Measurements from ENCODE around the gene CIB4. TPM values are rescaled to one million over a fixed set of nuclear protein-coding genes. Genes with fewer than 3 reads are reported as not detected.

CIB4 gene
- total RNA-seq, 3 donors from 2014 or later (not counting 1 experiment from before 2014, with no cell fraction given), result not detected

- H3K36me3 ChIP-seq (ENCODE audit: control insufficient read depth, insufficient read depth, low read length), result no peaks in the 10 kb centered on the region
- Mint-ChIP-seq H3K36me3 (no peaks in the 10 kb centered on the region), H3K27ac (no peak overlapping the region), H3K4me3 (no peak overlapping the region), H3K9me3 (no peaks in the 10 kb centered on the region), H3K4me1 (peaks cover 0 to under 1% of the 10 kb centered on the region in 2 donors), H3K27me3 (ENCODE audit: low read depth in 2 of 2) (peaks cover 21 to 45% of the 10 kb centered on the region in 2 donors)
- H3K27ac ChIP-seq (ENCODE audit: low read length), result no peak overlapping the region
- WGBS (ENCODE audit: insufficient coverage), result 86% methylated on average over 6 of the region's 6 CpGs
- H3K9me3 ChIP-seq (ENCODE audit: control insufficient read depth, insufficient read depth, low read length), result no peaks in the 10 kb centered on the region
- H3K27me3 ChIP-seq (ENCODE audit: control insufficient read depth, insufficient read depth, low read length), result no peaks in the 10 kb centered on the region
- H3K4me3 ChIP-seq (ENCODE audit: low read length), result no peak overlapping the region
- intact Hi-C loops (cut with micrococcal nuclease), result no loop called here
- no peak for DNase-seq
- H3K4me1 ChIP-seq (ENCODE audit: control insufficient read depth, insufficient read depth, low read length), result no peaks in the 10 kb centered on the region
- TF ChIP-seq CTCF (IDR thresholded peaks at IDR 0.05), result no peak
- ATAC-seq, result no peak
These were observed 50.7 kb downstream of the CIB4 start for GRCh38 chr2:26590508-26590907.

GRCh38 chr2:26588576-26588975 is 52.6 kb downstream of the CIB4 start:
- Mint-ChIP-seq H3K27me3 (ENCODE audit: low read depth in 2 of 2) (peaks cover 12 to 26% of the 10 kb centered on the region in 2 donors), H3K36me3 (no peaks in the 10 kb centered on the region), H3K4me3 (no peak overlapping the region), H3K27ac (no peak overlapping the region), H3K4me1 (no peaks in the 10 kb centered on the region), H3K9me3 (no peaks in the 10 kb centered on the region)
- H3K27ac ChIP-seq (ENCODE audit: low read length), result no peak overlapping the region
- ATAC-seq (no peak), DNase-seq (no peak)
- H3K9me3 ChIP-seq (ENCODE audit: control insufficient read depth, insufficient read depth, low read length), result no peaks in the 10 kb centered on the region
- H3K27me3 ChIP-seq (ENCODE audit: control insufficient read depth, insufficient read depth, low read length), result no peaks in the 10 kb centered on the region
- no peaks in the 10 kb centered on the region for H3K4me1 ChIP-seq (ENCODE audit: control insufficient read depth, insufficient read depth, low read length)
- 81% methylated on average over 5 of the region's 6 CpGs for WGBS (ENCODE audit: insufficient coverage)
- no peak overlapping the region for H3K4me3 ChIP-seq (ENCODE audit: low read length)
- no peaks in the 10 kb centered on the region for H3K36me3 ChIP-seq (ENCODE audit: control insufficient read depth, insufficient read depth, low read length)
- no peak for TF ChIP-seq CTCF (IDR thresholded peaks at IDR 0.05)
- intact Hi-C loops (cut with micrococcal nuclease), result no loop called here

GRCh38 chr2:26587994-26588393 is 53.2 kb downstream of the CIB4 start:
- no peaks in the 10 kb centered on the region for H3K36me3 Mint-ChIP-seq

More at GRCh38 chr2:26587994-26588393, 53.2 kb downstream of the CIB4 start:
- Histone ChIP-seq H3K9me3 (ENCODE audit: control insufficient read depth, insufficient read depth, low read length) (no peaks in the 10 kb centered on the region), H3K4me3 (ENCODE audit: low read length) (no peak overlapping the region), H3K4me1 (ENCODE audit: control insufficient read depth, insufficient read depth, low read length) (no peaks in the 10 kb centered on the region), H3K36me3 (ENCODE audit: control insufficient read depth, insufficient read depth, low read length) (no peaks in the 10 kb centered on the region), H3K27me3 (ENCODE audit: control insufficient read depth, insufficient read depth, low read length) (no peaks in the 10 kb centered on the region), H3K27ac (ENCODE audit: low read length) (no peak overlapping the region)
- TF ChIP-seq CTCF (IDR thresholded peaks at IDR 0.05), result no peak
- H3K4me3 Mint-ChIP-seq, result no peak overlapping the region
- ATAC-seq (no peak), DNase-seq (no peak)
- no peaks in the 10 kb centered on the region for H3K9me3 Mint-ChIP-seq
- intact Hi-C loops (cut with micrococcal nuclease), result no loop called here
- no peak overlapping the region for H3K27ac Mint-ChIP-seq
- WGBS (ENCODE audit: insufficient coverage), result 78% methylated on average over 5 of the region's 5 CpGs
- H3K27me3 Mint-ChIP-seq (ENCODE audit: low read depth in 2 of 2), result peaks cover 12 to 20% of the 10 kb centered on the region in 2 donors
- no peaks in the 10 kb centered on the region for H3K4me1 Mint-ChIP-seq

All from natural killer cell (primary cell).